ENCODE measurements around the gene KCNK16.

KCNK16 gene

GRCh38 chr6:39328066-39328465, 5.6 kb upstream of the KCNK16 start:
- H2BK12ac ChIP-seq (ENCODE audit: low read length) = no peak overlapping the region
- H3K4ac ChIP-seq (ENCODE audit: low read depth, low read length) = no peak overlapping the region

DNA sequence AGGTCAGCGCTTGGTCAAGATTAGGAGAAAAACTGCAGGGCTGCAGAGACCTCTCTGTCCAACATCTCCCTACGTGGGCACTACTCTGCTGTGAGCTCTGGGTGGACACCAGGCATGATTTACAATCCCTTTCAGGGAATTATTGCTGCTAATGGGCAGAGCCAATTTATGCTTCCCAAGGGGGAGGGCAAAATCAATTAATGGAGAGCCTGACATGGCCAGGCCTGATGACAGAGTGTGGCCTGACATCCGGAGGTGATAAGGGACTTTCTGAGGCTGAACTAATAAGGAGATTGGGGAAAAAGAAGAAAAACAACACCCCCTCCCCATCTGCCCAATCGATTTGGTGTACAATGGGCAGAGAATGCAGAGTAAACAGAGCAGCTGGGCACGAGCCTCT, 5.0 kb upstream of the KCNK16 start:
- H4K8ac ChIP-seq (ENCODE audit: low read depth, low read length) = no peak overlapping the region
- no peak overlapping the region for H3K23ac ChIP-seq (ENCODE audit: low read length)
- H3K79me2 ChIP-seq (ENCODE audit: control insufficient read depth, insufficient read depth, low read length, poor library complexity) = no peaks in the 10 kb centered on the region

More at GRCh38 chr6:39328066-39328465, 5.6 kb upstream of the KCNK16 start:
- no peak for DNase-seq
- Histone ChIP-seq H3K4me1 (ENCODE audit: control insufficient read depth in 1 of 2, insufficient read depth in 2 of 2, low read length in 2 of 2) (no peaks in the 10 kb centered on the region), H4K8ac (ENCODE audit: low read depth, low read length) (no peak overlapping the region), H2AK5ac (ENCODE audit: low read length) (no peak overlapping the region), H3K79me2 (ENCODE audit: control insufficient read depth, insufficient read depth, low read length, poor library complexity) (no peaks in the 10 kb centered on the region), H3K4me3 (ENCODE audit: low read depth, low read length) (no peak overlapping the region), H3K4me2 (ENCODE audit: low read length) (no peak overlapping the region), H3K36me3 (ENCODE audit: control insufficient read depth in 1 of 2, insufficient read depth in 2 of 2, low read length in 2 of 2) (no peaks in the 10 kb centered on the region), H2BK5ac (ENCODE audit: low read depth, low read length, poor library complexity) (no peak overlapping the region), H3K79me1 (ENCODE audit: low read length) (no peaks in the 10 kb centered on the region), H4K91ac (ENCODE audit: low read depth, low read length) (no peak overlapping the region), H3K23ac (ENCODE audit: low read length) (no peak overlapping the region), H3K27ac (ENCODE audit: low read depth, low read length) (no peak overlapping the region), H2BK120ac (ENCODE audit: insufficient read depth, low read length, poor library complexity) (no peak overlapping the region), H2AFZ (ENCODE audit: insufficient read depth, low read length, poor library complexity) (no peak overlapping the region), H4K12ac (ENCODE audit: low read depth, low read length) (no peak overlapping the region), H3K18ac (ENCODE audit: low read length) (no peak overlapping the region), H3K27me3 (ENCODE audit: insufficient read depth, low read length) (no peaks in the 10 kb centered on the region), H3K14ac (ENCODE audit: low read length) (no peak overlapping the region), H3K9me3 (ENCODE audit: insufficient read depth, low read depth, low read length) (peaks cover 1% of the 10 kb centered on the region), H3K9ac (ENCODE audit: low read length) (no peak overlapping the region)
- WGBS (ENCODE audit: extremely low coverage, insufficient coverage, insufficient read length) = no CpG with 5 or more reads among the region's 12 CpGs

GRCh38 chr6:39321761-39322160, 741 bp downstream of the KCNK16 start:
- WGBS (ENCODE audit: extremely low coverage, insufficient coverage, insufficient read length) = no CpG with 5 or more reads among the region's 5 CpGs
- Histone ChIP-seq H2BK5ac (ENCODE audit: low read depth, low read length, poor library complexity) (no peak overlapping the region), H3K23ac (ENCODE audit: low read length) (no peak overlapping the region)

More for the DNA sequence above, 5.0 kb upstream of the KCNK16 start:
- no peak overlapping the region for H4K91ac ChIP-seq (ENCODE audit: low read depth, low read length)
- no peak overlapping the region for H3K4me2 ChIP-seq (ENCODE audit: low read length)
- no peaks in the 10 kb centered on the region for H3K36me3 ChIP-seq (ENCODE audit: control insufficient read depth in 1 of 2, insufficient read depth in 2 of 2, low read length in 2 of 2)
- no peak overlapping the region for H3K4ac ChIP-seq (ENCODE audit: low read depth, low read length)
- no peak overlapping the region for H2BK120ac ChIP-seq (ENCODE audit: insufficient read depth, low read length, poor library complexity)
- H3K18ac ChIP-seq (ENCODE audit: low read length) = no peak overlapping the region
- no peaks in the 10 kb centered on the region for H3K27me3 ChIP-seq (ENCODE audit: insufficient read depth, low read length)
- DNase-seq = no peak
- H4K12ac ChIP-seq (ENCODE audit: low read depth, low read length) = no peak overlapping the region
- H3K9me3 ChIP-seq (ENCODE audit: insufficient read depth, low read depth, low read length) = peaks cover 1% of the 10 kb centered on the region
- H2BK12ac ChIP-seq (ENCODE audit: low read length) = no peak overlapping the region
- no peak overlapping the region for H2BK5ac ChIP-seq (ENCODE audit: low read depth, low read length, poor library complexity)
- no peaks in the 10 kb centered on the region for H3K79me1 ChIP-seq (ENCODE audit: low read length)
- no peak overlapping the region for H2AK5ac ChIP-seq (ENCODE audit: low read length)
- no peak overlapping the region for H2AFZ ChIP-seq (ENCODE audit: insufficient read depth, low read length, poor library complexity)
- no peak overlapping the region for H3K4me3 ChIP-seq (ENCODE audit: low read depth, low read length)
- no peaks in the 10 kb centered on the region for H3K4me1 ChIP-seq (ENCODE audit: control insufficient read depth in 1 of 2, insufficient read depth in 2 of 2, low read length in 2 of 2)
- H3K27ac ChIP-seq (ENCODE audit: low read depth, low read length) = no peak overlapping the region
- H3K14ac ChIP-seq (ENCODE audit: low read length) = no peak overlapping the region
- no CpG with 5 or more reads among the region's 5 CpGs for WGBS (ENCODE audit: extremely low coverage, insufficient coverage, insufficient read length)
- no peak overlapping the region for H3K9ac ChIP-seq (ENCODE audit: low read length)

DNA sequence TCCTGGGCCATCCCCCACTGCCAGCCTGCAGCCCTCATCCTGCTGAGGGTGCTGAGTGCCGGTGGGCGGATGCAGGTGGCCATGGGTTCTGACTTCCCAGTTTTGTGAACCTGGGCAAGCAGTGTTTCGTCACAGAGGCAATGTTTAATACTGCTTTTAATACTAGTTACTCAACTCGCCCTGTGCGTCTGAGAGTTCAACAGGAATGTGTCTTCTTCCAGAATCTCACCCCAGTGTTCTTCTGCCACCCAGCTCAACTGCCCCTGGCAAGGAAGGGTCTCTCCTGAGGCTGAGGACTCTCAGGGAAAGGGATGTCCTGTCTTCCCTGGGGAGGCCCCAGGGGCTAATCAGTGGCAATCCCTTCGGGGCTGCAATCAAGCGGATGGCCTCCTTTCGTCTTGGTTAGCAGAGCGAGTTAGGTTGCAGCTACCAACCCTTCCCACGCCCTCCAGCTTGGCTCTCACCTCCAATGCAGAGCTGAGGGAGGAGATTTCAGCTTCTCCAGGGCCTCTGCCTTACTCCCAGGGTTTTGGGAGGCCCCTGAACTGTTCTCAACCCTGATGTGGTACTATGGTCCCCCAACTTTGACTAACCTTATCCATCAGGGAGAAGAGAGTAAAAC, 2.0 kb downstream of the KCNK16 start:
- no peak overlapping the region for H3K4me2 ChIP-seq (ENCODE audit: low read length)
- no peak overlapping the region for H3K23ac ChIP-seq (ENCODE audit: low read length)
- H2AK5ac ChIP-seq (ENCODE audit: low read length) = no peak overlapping the region
- no peak overlapping the region for H4K12ac ChIP-seq (ENCODE audit: low read depth, low read length)
- H3K27ac ChIP-seq (ENCODE audit: low read depth, low read length) = no peak overlapping the region
- H2AFZ ChIP-seq (ENCODE audit: insufficient read depth, low read length, poor library complexity) = no peak overlapping the region
- H3K9ac ChIP-seq (ENCODE audit: low read length) = no peak overlapping the region
- H3K79me2 ChIP-seq (ENCODE audit: control insufficient read depth, insufficient read depth, low read length, poor library complexity) = no peaks in the 10 kb centered on the region
- no peak overlapping the region for H4K8ac ChIP-seq (ENCODE audit: low read depth, low read length)
- no peaks in the 10 kb centered on the region for H3K36me3 ChIP-seq (ENCODE audit: control insufficient read depth in 1 of 2, insufficient read depth in 2 of 2, low read length in 2 of 2)
- H3K18ac ChIP-seq (ENCODE audit: low read length) = no peak overlapping the region
- no peaks in the 10 kb centered on the region for H3K79me1 ChIP-seq (ENCODE audit: low read length)
- no CpG with 5 or more reads among the region's 10 CpGs for WGBS (ENCODE audit: extremely low coverage, insufficient coverage, insufficient read length)
- H2BK120ac ChIP-seq (ENCODE audit: insufficient read depth, low read length, poor library complexity) = no peak overlapping the region
- peaks cover 10% of the 10 kb centered on the region for H3K9me3 ChIP-seq (ENCODE audit: insufficient read depth, low read depth, low read length)
- no peak overlapping the region for H3K4me3 ChIP-seq (ENCODE audit: low read depth, low read length)
- H3K14ac ChIP-seq (ENCODE audit: low read length) = no peak overlapping the region
- H3K4ac ChIP-seq (ENCODE audit: low read depth, low read length) = no peak overlapping the region
- no peak overlapping the region for H4K91ac ChIP-seq (ENCODE audit: low read depth, low read length)
- H2BK5ac ChIP-seq (ENCODE audit: low read depth, low read length, poor library complexity) = no peak overlapping the region
- peaks cover 6% of the 10 kb centered on the region for H3K27me3 ChIP-seq (ENCODE audit: insufficient read depth, low read length)
- H2BK12ac ChIP-seq (ENCODE audit: low read length) = no peak overlapping the region
- DNase-seq = no peak
- H3K4me1 ChIP-seq (ENCODE audit: control insufficient read depth in 1 of 2, insufficient read depth in 2 of 2, low read length in 2 of 2) = no peaks in the 10 kb centered on the region

More at GRCh38 chr6:39321761-39322160, 741 bp downstream of the KCNK16 start:
- Histone ChIP-seq H3K27me3 (ENCODE audit: insufficient read depth, low read length) (no peaks in the 10 kb centered on the region), H3K36me3 (ENCODE audit: control insufficient read depth in 1 of 2, insufficient read depth in 2 of 2, low read length in 2 of 2) (no peaks in the 10 kb centered on the region), H2BK120ac (ENCODE audit: insufficient read depth, low read length, poor library complexity) (no peak overlapping the region), H2AK5ac (ENCODE audit: low read length) (no peak overlapping the region), H3K27ac (ENCODE audit: low read depth, low read length) (no peak overlapping the region), H2BK12ac (ENCODE audit: low read length) (no peak overlapping the region), H4K91ac (ENCODE audit: low read depth, low read length) (no peak overlapping the region), H3K4ac (ENCODE audit: low read depth, low read length) (no peak overlapping the region), H3K14ac (ENCODE audit: low read length) (no peak overlapping the region), H3K9me3 (ENCODE audit: insufficient read depth, low read depth, low read length) (peaks cover 5% of the 10 kb centered on the region), H3K4me2 (ENCODE audit: low read length) (no peak overlapping the region), H4K8ac (ENCODE audit: low read depth, low read length) (no peak overlapping the region), H3K9ac (ENCODE audit: low read length) (no peak overlapping the region), H2AFZ (ENCODE audit: insufficient read depth, low read length, poor library complexity) (no peak overlapping the region), H3K18ac (ENCODE audit: low read length) (no peak overlapping the region), H3K79me1 (ENCODE audit: low read length) (no peaks in the 10 kb centered on the region), H3K79me2 (ENCODE audit: control insufficient read depth, insufficient read depth, low read length, poor library complexity) (no peaks in the 10 kb centered on the region), H3K4me3 (ENCODE audit: low read depth, low read length) (no peak overlapping the region), H4K12ac (ENCODE audit: low read depth, low read length) (no peak overlapping the region), H3K4me1 (ENCODE audit: control insufficient read depth in 1 of 2, insufficient read depth in 2 of 2, low read length in 2 of 2) (no peaks in the 10 kb centered on the region)
- DNase-seq = no peak

All from trophoblast cell (in vitro differentiated cells and primary cell).